H7 (cell line): ENCODE data around the gene ZNF593OS. TPM values are rescaled to one million over a fixed set of nuclear protein-coding genes. Genes with fewer than 3 reads are reported as not detected.

Experiments
- DNase-seq: peaks from one replicate; pipeline ENCODE4 v3.0.0; 2012
- H3K27me3 ChIP-seq: 2 replicates; pipeline ENCODE4 v1.6.0; 2011; ENCODE audit warnings: mild to moderate bottlenecking, low read length; ENCODE audit not compliant: control insufficient read depth, insufficient read depth
- H3K36me3 ChIP-seq: replicated peaks from 2 replicates; pipeline ENCODE4 v1.5.1; 2011; ENCODE audit warnings: low read length; ENCODE audit not compliant: control insufficient read depth, insufficient read depth
- H3K4me3 ChIP-seq: 2 replicates; pipeline ENCODE4 v1.5.1; 2011; ENCODE audit warnings: low read depth, mild to moderate bottlenecking, control low read depth, low read length, moderate library complexity; ENCODE audit not compliant: insufficient read depth
- total RNA-seq: library from RNA; depleted of rRNA; stranded (reverse); fragments of >200 nt; shearing (Covaris generic); gene quantifications from 2 replicates; pipeline ENCODE4 v1.2.3, GENCODE V29; 2014; rRNA removed

The ZNF593OS gene
- total RNA-seq, result 0.22 TPM in 1 of 2 replicates, not detected in the other

DNA sequence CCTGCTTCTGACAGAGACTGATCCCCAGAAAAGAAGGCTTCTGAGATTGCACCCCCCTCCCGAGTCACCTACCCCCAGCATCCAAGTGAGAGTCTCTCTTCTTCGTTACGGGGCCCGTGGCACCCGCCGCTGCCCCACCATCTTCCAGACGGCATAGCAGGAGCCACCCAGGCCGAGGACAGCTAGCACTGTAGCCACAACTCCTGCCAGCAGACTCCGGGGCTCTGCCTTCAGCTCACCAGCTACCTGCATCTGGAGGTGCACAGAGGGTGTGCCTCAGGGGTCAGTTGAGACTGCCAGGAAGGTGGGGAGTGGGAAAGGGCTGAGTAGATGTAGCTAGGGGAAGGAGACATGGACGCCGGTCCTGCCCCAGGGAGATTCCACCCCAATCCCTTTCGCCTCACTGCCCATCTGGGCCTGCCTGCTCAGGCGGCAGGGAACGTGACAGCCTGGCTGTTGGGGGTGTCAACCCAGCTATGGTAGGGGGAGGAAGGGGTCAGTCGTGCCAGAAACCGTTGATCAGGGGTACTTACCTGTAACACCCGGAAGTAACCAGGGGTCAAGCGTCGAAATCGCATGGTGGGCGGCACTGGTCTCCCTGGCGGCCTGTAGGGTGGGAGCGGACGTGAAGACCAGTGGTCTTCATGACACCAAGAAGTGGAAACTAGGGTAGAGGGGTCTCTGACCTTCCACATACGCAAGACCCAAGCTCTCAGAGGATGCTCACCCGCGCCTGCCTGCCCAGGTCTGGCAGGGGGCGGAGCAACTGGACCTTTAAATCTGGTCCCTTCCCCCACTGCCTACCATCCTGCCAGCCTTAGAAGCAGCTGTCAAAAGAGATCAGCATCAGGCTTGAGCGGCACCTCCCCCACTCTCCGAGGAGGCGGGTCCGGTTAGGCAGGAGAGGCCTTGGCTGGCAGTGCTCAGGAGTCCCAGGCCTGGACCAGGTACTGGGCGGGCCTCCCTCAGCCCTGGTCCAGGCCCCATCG lies at the start of gene ZNF593OS:
TSS of gene ZNF593OS (minus strand) at position 749 of the 989 bp plus-strand sequence. CDS start at position 578, 171 bp downstream.
- peak; percentile 61 for DNase-seq
- H3K36me3 ChIP-seq, result peaks cover 4% of the 10 kb centered on the region
- H3K4me3 ChIP-seq, result no peak within 1 kb of the TSS; the same call in 1 of the 2 replicates
- H3K27me3 ChIP-seq, result peaks cover 5% of the 10 kb centered on the region; the same call in 1 of the 2 replicates

DNA sequence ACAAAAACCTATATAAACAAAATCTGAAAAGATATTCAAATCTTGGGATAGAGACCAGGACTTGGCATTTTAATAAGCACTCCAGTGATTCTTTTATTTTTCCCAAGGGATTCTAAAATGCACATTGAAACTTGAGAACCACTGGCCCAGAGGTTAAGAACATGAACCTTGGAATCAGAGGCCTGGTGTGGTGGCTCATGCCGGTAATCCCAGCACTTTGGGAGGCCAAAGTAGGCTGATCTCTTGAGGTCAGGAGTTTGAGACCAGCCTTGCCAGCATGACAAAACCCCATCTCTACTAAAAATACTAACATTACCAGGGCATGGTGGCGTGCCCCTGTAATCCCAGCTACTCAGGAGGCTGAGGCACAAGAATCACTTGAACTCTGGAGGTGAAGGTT lies 49.5 kb upstream of the ZNF593OS start:
- H3K4me3 ChIP-seq, result no peak overlapping the region
- no peak for DNase-seq
- H3K36me3 ChIP-seq, result no peaks in the 10 kb centered on the region
- peaks cover 14% of the 10 kb centered on the region for H3K27me3 ChIP-seq

- peak; percentile 44 for DNase-seq
- Histone ChIP-seq H3K27me3 (peaks cover 9% of the 10 kb centered on the region), H3K36me3 (no peaks in the 10 kb centered on the region), H3K4me3 (no peak overlapping the region)
These were observed 48.7 kb upstream of the ZNF593OS start for GRCh38 chr1:26220199-26220912.

- H3K27me3 ChIP-seq, result no peaks in the 10 kb centered on the region; the same call in 1 of the 2 replicates
- no peak overlapping the region for H3K4me3 ChIP-seq
- peak; percentile 28 for DNase-seq
- H3K36me3 ChIP-seq, result no peaks in the 10 kb centered on the region
These were observed 47.4 kb upstream of the ZNF593OS start for GRCh38 chr1:26218906-26219494.

GRCh38 chr1:26215246-26215645 lies 43.6 kb upstream of the ZNF593OS start:
- no peaks in the 10 kb centered on the region for H3K27me3 ChIP-seq
- no peak for DNase-seq
- no peaks in the 10 kb centered on the region for H3K36me3 ChIP-seq
- H3K4me3 ChIP-seq, result no peak overlapping the region

GRCh38 chr1:26213335-26213905 lies 41.8 kb upstream of the ZNF593OS start:
- H3K36me3 ChIP-seq, result no peaks in the 10 kb centered on the region
- no peak for DNase-seq
- H3K27me3 ChIP-seq, result no peaks in the 10 kb centered on the region
- no peak overlapping the region for H3K4me3 ChIP-seq

DNA sequence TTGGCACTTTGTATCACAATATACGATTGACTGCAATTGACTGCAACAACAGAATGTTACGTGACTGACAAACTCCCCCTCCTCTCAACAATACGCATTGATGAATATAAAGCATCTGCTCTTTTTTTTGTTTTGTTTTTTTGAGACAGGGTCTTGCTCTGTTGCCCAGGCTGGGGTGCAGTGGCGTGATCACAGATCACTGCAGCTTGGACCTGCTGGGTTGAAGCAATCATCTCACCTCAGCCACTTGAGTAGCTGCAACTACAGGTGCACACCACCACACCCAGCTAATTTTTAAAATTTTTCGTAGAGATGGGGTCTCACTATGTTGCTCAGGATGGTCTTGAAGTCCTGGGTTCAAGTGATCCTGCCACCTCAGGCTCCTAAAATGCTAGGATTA lies 41.1 kb upstream of the ZNF593OS start:
- Histone ChIP-seq H3K36me3 (no peaks in the 10 kb centered on the region), H3K27me3 (no peaks in the 10 kb centered on the region), H3K4me3 (no peak overlapping the region)
- no peak for DNase-seq

DNA sequence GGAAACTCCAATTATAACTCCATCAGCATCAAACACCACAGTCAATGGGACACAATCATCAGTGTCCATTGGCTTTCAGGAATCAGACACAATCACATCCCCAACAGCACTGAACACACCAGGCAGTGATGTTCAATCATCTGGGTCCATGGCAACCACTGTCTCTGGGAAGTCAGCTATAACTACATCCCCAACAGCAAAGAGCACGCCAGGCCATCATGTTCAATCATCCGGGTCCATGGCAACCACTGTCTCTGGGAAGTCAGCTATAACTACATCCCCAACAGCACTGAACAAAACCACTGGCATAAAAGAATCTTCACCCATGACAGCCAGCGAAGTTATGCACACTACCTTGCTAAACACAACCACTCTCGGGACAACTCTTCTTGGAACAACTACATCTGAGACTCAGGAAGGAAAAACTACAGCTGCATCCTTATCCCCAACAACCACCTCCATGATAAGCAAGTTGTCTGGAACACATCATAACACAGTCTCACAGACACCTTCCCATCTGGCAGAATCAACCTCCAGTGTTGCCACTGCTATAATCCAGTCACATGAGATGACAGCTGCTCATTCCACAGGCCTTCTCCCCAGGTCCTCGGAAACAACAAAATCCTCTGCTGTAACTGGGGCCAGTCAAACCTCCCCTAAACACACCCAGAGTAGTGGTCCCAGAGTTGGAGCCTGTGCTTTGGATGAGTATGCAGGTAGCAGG lies 38.7 kb upstream of the ZNF593OS start:
- no peaks in the 10 kb centered on the region for H3K27me3 ChIP-seq
- H3K36me3 ChIP-seq, result no peaks in the 10 kb centered on the region
- no peak for DNase-seq
- H3K4me3 ChIP-seq, result no peak overlapping the region

DNA sequence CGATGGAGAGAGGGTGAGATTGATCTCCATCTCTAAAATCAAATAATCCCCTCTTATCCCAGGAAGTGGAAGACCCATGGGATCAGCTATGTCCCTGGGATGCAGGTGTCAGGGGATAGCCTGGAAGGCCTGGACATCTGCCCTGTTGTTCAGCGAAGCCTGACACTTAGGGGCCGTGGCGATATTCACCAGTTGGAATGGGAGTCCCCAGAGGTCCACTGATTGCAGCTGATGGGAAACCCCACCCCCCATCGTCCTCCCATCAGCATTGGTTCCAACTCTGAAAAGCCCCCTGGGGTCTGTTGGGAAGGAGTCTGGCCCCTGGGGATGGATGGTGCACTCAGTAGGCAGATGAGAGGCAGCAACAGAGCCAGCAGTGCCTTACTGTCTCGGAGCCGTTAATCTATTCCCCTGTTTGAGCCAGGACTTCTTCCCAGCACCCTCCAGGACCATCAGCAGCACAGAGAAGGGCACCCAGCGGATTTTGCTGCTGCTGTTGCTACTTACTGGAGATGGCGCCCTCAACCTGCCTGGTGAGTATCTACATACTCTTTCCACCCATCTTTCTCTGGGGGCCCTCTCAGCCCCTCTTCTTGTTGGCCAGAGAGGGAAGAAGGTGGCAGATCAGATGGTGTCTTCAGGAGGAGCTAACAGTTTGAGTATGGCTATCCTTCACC lies 32.1 kb upstream of the ZNF593OS start:
- peak; percentile 51 for DNase-seq
- no peaks in the 10 kb centered on the region for H3K36me3 ChIP-seq

DNA sequence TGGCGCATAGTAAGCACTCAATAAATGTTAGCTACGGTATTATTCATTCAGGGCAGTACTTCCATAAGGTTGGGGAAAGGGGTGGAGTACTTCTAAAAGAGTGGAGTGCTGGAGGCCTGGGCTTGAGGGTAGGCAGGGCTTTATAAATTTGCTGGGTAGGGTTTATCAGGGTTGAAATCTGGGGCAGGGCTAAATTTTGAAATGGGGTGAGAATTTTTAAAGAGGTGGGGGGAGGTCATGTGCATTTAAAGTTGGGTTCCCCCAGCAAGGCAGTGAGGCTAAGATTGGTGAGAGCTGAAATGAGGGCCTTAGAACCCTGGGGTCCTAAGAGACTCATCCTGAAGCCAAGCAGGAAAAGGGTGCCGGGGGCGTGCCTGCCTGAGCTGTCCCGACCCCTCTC lies 28.8 kb upstream of the ZNF593OS start:
- Histone ChIP-seq H3K36me3 (no peaks in the 10 kb centered on the region), H3K27me3 (no peaks in the 10 kb centered on the region; the same call in 1 of the 2 replicates), H3K4me3 (peak overlapping the region; percentile 38; the same call in 1 of the 2 replicates)
- DNase-seq, result peak; percentile 26

More for the DNA sequence above, 32.1 kb upstream of the ZNF593OS start:
- no peaks in the 10 kb centered on the region; the same call in 1 of the 2 replicates for H3K27me3 ChIP-seq
- H3K4me3 ChIP-seq, result no peak overlapping the region

GRCh38 chr1:26197813-26198212 lies 26.2 kb upstream of the ZNF593OS start:
- H3K27me3 ChIP-seq, result no peaks in the 10 kb centered on the region; the same call in 1 of the 2 replicates
- H3K36me3 ChIP-seq, result no peaks in the 10 kb centered on the region
- DNase-seq, result no peak
- no peak overlapping the region for H3K4me3 ChIP-seq

- Histone ChIP-seq H3K36me3 (no peaks in the 10 kb centered on the region), H3K4me3 (no peak overlapping the region), H3K27me3 (no peaks in the 10 kb centered on the region; the same call in 1 of the 2 replicates)
- DNase-seq, result no peak
These were observed 25.7 kb upstream of the ZNF593OS start for GRCh38 chr1:26197301-26197700.

DNA sequence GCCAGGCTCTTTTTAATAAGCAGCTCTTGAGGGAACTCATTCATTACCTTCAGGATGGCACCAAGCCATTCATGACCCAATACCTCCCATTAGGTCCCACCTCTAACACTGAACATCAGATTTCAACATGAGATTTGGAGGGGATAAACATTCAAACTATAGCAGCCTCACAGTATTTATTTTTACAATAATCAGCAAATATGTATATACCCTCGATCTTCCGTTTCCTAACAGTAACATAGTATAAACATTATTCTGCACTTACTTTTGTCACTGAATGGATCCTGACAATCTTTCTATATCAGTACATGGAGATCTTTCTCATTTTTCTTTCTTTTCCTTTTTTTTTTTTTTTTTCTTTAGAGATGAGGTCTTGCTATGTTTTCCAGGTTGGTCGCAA lies 24.2 kb upstream of the ZNF593OS start:
- no peak for DNase-seq
- Histone ChIP-seq H3K36me3 (no peaks in the 10 kb centered on the region), H3K4me3 (no peak overlapping the region), H3K27me3 (no peaks in the 10 kb centered on the region; the same call in 1 of the 2 replicates)
